C4-2B (cell line): Measurements from ENCODE around the gene HIRA.

Experiments
- CTCF ChIP-seq: fragments of 450-650 bp; conservative IDR thresholded peaks from 2 replicates; pipeline ENCODE4 v1.5.1; 2017; ENCODE audit warnings: mild to moderate bottlenecking
- ZFX ChIP-seq: fragments of 450-650 bp; IDR thresholded peaks from 2 replicates; pipeline ENCODE4 v1.6.1; 2017

- TF ChIP-seq CTCF (no peak), ZFX (no peak)
Observed at GRCh38 chr22:19371893-19372292, 59.6 kb downstream of the HIRA start.
